Measurements from ENCODE around the gene SPATC1L.

DNA sequence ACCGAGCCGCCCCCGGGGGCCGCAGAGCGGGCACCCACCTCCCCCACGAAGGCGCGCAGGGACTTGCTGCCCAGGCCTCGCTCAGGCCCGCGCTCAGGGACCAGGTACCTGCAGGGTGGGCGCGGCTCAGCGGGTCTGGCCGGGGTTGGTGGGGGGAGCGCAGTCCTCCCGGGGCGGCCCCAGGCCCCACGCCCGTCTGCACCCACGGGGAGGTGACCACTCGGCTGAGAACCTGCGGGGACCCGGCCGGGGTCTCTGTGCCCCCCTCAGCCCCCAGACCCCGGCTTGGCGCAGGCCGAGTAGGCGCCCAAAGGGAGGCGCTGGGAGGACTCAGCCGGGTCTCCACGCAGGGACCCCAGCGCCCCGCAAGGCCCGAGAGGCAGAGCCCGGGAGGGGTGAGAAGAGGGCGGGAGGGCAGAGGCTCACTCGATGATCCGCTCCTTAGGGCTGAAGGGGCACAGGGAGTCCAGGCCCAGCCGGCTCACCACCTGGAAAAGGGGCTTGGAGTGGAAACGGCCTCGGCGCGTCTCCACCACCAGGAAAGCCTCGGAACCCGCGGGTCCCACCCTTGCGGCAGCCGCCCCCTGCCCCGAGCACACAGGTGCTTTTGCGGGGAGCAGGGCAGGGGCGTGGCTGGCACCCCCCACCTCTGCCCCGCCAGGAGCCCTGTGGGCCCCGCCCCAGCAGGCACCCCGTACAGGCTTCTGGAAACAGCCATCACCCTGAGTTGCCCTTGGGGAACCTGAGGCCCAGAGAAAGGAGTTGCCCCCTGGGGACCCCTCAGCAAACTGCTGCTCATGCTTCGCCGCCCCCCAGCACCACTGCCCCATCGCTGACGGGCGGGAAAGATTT is 38.2 kb downstream of the SPATC1L start:
- TF ChIP-seq, protein P1, sequence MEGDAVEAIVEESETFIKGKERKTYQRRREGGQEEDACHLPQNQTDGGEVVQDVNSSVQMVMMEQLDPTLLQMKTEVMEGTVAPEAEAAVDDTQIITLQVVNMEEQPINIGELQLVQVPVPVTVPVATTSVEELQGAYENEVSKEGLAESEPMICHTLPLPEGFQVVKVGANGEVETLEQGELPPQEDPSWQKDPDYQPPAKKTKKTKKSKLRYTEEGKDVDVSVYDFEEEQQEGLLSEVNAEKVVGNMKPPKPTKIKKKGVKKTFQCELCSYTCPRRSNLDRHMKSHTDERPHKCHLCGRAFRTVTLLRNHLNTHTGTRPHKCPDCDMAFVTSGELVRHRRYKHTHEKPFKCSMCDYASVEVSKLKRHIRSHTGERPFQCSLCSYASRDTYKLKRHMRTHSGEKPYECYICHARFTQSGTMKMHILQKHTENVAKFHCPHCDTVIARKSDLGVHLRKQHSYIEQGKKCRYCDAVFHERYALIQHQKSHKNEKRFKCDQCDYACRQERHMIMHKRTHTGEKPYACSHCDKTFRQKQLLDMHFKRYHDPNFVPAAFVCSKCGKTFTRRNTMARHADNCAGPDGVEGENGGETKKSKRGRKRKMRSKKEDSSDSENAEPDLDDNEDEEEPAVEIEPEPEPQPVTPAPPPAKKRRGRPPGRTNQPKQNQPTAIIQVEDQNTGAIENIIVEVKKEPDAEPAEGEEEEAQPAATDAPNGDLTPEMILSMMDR (IDR thresholded peaks at IDR 0.05; ENCODE audit: low read length), result no peak
- no peak for TF ChIP-seq EZH2 (IDR thresholded peaks at IDR 0.05; ENCODE audit: borderline replicate concordance, low read length)

Data from OCI-LY1 (cell line).